ENCODE measurements around the gene MAP2K5.

MAP2K5 gene

DNA sequence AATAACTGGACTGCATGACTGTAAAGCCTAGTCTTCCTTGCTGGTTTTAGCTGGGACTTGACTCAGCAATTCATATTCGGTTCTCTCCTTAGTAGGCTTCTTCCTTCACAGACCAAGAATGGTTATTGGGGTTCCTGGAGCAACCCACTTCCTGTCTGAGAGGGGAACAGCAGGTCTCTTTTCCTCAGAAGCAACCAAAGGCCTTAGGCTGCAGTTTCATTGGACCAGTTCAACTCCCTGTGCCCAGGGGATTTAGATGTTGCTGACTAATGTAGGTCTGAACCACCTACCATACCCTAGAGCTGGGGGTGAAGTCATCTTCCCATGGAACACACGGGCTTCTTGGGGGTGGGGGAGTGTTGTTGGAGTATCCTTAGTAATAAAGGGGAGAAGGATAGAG lies 198.8 kb downstream of the MAP2K5 start:
- TF ChIP-seq CTCF (IDR thresholded peaks at IDR 0.05; ENCODE audit: control extremely low read depth, extremely low read depth, low read depth, missing control alignments): no peak
- ChIA-PET POLR2A (no interaction called here), CTCF (no interaction called here)
- DNase-seq (ENCODE audit: extremely low spot score): no peak

GRCh38 chr15:67743558-67743957 lies 201.1 kb downstream of the MAP2K5 start:
- ChIA-PET CTCF (interaction anchor here (1.2 to 1.4 kb wide), 4 partner anchors 8 to 50 kb away, joined by 3 to 5 read pairs (median 3); no protein-coding TSS in a partner anchor), POLR2A (no interaction called here)
- DNase-seq (ENCODE audit: extremely low spot score): no peak
- no peak for TF ChIP-seq CTCF (IDR thresholded peaks at IDR 0.05; ENCODE audit: control extremely low read depth, extremely low read depth, low read depth, missing control alignments)

DNA sequence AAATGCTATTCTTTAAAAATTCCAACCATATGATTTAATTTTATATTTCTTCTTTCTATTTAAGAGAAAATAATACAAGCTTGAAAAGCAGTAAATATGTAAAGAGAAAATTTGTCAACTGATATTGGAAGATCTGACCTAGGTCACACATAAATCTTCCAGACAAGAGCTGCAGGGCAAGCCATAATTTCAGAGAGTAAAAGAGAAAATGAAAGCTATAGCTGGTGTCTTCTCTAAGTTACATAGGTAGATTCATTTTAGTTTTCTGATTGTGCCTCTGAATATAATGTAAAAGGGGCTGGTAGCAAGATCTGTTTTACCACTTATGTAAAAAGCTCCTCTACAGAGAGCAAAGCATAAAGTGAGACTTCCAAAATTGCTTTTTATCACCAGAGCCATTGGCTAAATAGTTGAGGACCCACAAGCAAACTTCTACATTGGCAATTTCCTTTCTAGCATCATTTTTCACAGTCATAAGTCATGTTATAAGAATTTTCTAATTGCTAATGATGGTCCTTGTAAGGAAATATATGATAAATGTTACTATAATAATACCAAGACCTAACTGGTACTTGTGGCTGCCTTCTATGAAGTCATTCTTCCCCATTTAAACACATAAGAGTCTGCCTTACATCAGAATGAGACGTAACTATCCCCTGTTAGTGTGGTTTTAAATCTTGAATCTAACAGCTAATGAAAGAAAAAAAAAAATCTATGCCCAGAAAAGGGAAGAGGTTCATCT lies 202.0 kb downstream of the MAP2K5 start:
- no peak for TF ChIP-seq CTCF (IDR thresholded peaks at IDR 0.05; ENCODE audit: control extremely low read depth, extremely low read depth, low read depth, missing control alignments)
- CTCF ChIA-PET: interaction anchor here (1.2 to 1.5 kb wide), 5 partner anchors 9 to 49 kb away, joined by 3 to 5 read pairs (median 3); no protein-coding TSS in a partner anchor
- POLR2A ChIA-PET: no interaction called here

DNA sequence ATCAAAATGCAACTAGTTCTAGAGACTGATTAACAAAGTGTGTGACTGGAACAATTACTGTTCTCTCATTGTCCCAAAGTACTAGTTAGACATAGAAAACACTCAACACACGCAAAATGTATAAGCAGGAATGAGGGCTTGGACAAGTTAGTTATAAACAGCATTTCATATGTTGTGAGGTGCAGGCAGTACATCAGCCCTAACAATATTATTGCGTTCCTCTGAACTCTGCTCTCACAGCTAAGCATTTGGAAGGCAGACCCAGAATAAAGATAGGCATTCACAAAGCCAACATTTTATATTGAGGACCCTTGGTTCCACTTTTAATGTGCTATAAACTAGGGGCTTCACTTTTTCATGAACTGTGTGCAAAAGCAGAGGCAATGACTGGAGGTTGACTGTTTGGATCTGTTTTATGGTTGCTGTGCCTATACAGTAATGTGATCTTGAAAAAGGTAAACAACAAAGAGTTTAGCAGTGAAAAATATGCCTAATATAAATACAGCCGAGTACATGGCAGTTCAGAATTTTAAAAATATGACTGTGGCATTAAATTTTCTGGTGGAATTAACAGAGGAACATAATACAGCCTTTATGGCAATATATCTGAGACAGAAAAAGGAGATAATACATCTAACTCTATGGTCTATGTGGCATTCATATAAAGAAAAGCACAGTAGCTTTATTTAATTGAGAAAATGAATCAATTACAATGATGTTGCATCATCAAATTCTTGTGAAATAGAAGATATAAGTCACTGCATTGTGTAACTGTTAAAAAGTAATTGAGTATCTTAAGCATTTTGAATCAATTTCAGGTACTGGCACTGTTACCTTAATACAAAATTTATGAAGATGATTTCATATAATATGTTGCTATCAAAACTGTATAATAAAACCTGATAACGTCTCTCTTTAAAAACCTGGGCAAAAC lies 202.8 kb downstream of the MAP2K5 start:
- CTCF ChIA-PET: interaction anchor here (1.4 to 1.5 kb wide), 2 partner anchors 11 to 12 kb away, joined by 3 to 4 read pairs; no protein-coding TSS in a partner anchor
- no peak for TF ChIP-seq CTCF (IDR thresholded peaks at IDR 0.05; ENCODE audit: control extremely low read depth, extremely low read depth, low read depth, missing control alignments)
- DNase-seq (ENCODE audit: extremely low spot score): no peak
- POLR2A ChIA-PET: no interaction called here

More for the DNA sequence above, 202.0 kb downstream of the MAP2K5 start:
- DNase-seq (ENCODE audit: extremely low spot score): peak; percentile 32

- DNase-seq (ENCODE audit: extremely low spot score): no peak
- POLR2A ChIA-PET: no interaction called here
- no peak for TF ChIP-seq CTCF (IDR thresholded peaks at IDR 0.05; ENCODE audit: control extremely low read depth, extremely low read depth, low read depth, missing control alignments)
- CTCF ChIA-PET: no interaction called here
Observed at GRCh38 chr15:67746022-67746421, 203.5 kb downstream of the MAP2K5 start.

GRCh38 chr15:67746450-67746849 lies 203.9 kb downstream of the MAP2K5 start:
- CTCF ChIA-PET: no interaction called here
- DNase-seq (ENCODE audit: extremely low spot score): no peak
- TF ChIP-seq CTCF (IDR thresholded peaks at IDR 0.05; ENCODE audit: control extremely low read depth, extremely low read depth, low read depth, missing control alignments): no peak
- POLR2A ChIA-PET: no interaction called here
